ENCODE results near the gene RMND1. TPM values are rescaled to one million over a fixed set of nuclear protein-coding genes. Genes with fewer than 3 reads are reported as not detected.

RMND1 gene
- total RNA-seq, 1 experiment from 2014 or later: 19.3 TPM

- peaks cover 58% of the 10 kb centered on the region for H3K79me2 ChIP-seq (ENCODE audit: low read depth)
- POLR2A ChIA-PET (ENCODE audit: unreplicated experiment): no interaction called here
- no peak overlapping the region for H2AFZ ChIP-seq
- no peak overlapping the region for H3K4me3 ChIP-seq
- H3F3A ChIP-seq (ENCODE audit: insufficient read depth, low read depth): peaks cover 21% of the 10 kb centered on the region
- TF ChIP-seq EZH2 (IDR thresholded peaks at IDR 0.05; ENCODE audit: low read depth): no peak
- TF ChIP-seq CTCF (conservative IDR thresholded peaks at IDR 0.05): no peak
- DNase-seq: no peak
- H4K20me1 ChIP-seq (ENCODE audit: insufficient read depth): no peaks in the 10 kb centered on the region
- BruUV-seq (replicated peaks): no TSS peak
- no peak overlapping the region for H3K27ac ChIP-seq
- CTCF ChIA-PET: no interaction called here
- no peak overlapping the region for H3K4me2 ChIP-seq
- H3K36me3 ChIP-seq (ENCODE audit: low read depth): peaks cover 8% of the 10 kb centered on the region; the same call in 1 of the 2 replicates
- peaks cover 11% of the 10 kb centered on the region for H3K4me1 ChIP-seq (replicated peaks; ENCODE audit: insufficient read depth)
- intact Hi-C loops (cut with micrococcal nuclease; ENCODE audit: unreplicated experiment): loop anchor here (5.0 kb wide), 1 partner anchor 823 kb away; no protein-coding TSS in a partner anchor
- H3K9me3 ChIP-seq (ENCODE audit: insufficient read depth, low read depth): no peaks in the 10 kb centered on the region
- no peaks in the 10 kb centered on the region for H3K9me2 ChIP-seq (ENCODE audit: insufficient read depth)
- no peaks in the 10 kb centered on the region for H3K27me3 ChIP-seq (ENCODE audit: insufficient read depth, low read depth)
These were observed 7.9 kb downstream of the RMND1 start for GRCh38 chr6:151443911-151444621.

GRCh38 chr6:151443454-151443853, 8.5 kb downstream of the RMND1 start:
- Histone ChIP-seq H3K36me3 (ENCODE audit: low read depth) (peaks cover 8% of the 10 kb centered on the region; the same call in 1 of the 2 replicates), H3K4me3 (no peak overlapping the region), H3K27ac (no peak overlapping the region), H3K9me3 (ENCODE audit: insufficient read depth, low read depth) (no peaks in the 10 kb centered on the region), H3K4me2 (no peak overlapping the region), H3F3A (ENCODE audit: insufficient read depth, low read depth) (peaks cover 20% of the 10 kb centered on the region), H4K20me1 (ENCODE audit: insufficient read depth) (no peaks in the 10 kb centered on the region), H3K79me2 (ENCODE audit: low read depth) (peaks cover 55% of the 10 kb centered on the region), H3K9me2 (ENCODE audit: insufficient read depth) (no peaks in the 10 kb centered on the region), H3K4me1 (replicated peaks; ENCODE audit: insufficient read depth) (peaks cover 11% of the 10 kb centered on the region), H2AFZ (no peak overlapping the region), H3K27me3 (ENCODE audit: insufficient read depth, low read depth) (no peaks in the 10 kb centered on the region)
- TF ChIP-seq CTCF (conservative IDR thresholded peaks at IDR 0.05) (no peak), EZH2 (IDR thresholded peaks at IDR 0.05; ENCODE audit: low read depth) (no peak)
- no peak for DNase-seq
- BruUV-seq (replicated peaks): no TSS peak
- CTCF ChIA-PET: no interaction called here
- intact Hi-C loops (cut with micrococcal nuclease; ENCODE audit: unreplicated experiment): loop anchor here (5.0 kb wide), 1 partner anchor 824 kb away; no protein-coding TSS in a partner anchor
- POLR2A ChIA-PET (ENCODE audit: unreplicated experiment): no interaction called here

GRCh38 chr6:151442371-151442770, 9.6 kb downstream of the RMND1 start:
- H3K27ac ChIP-seq: no peak overlapping the region
- no peaks in the 10 kb centered on the region for H3K9me2 ChIP-seq (ENCODE audit: insufficient read depth)
- no peak for DNase-seq
- ChIA-PET CTCF (interaction anchor here (0.6 kb wide), 1 partner anchor 69 kb away, joined by 8 read pairs; no protein-coding TSS in a partner anchor), POLR2A (ENCODE audit: unreplicated experiment) (no interaction called here)
- H3K79me2 ChIP-seq (ENCODE audit: low read depth): peaks cover 48% of the 10 kb centered on the region
- no peak overlapping the region for H3K4me2 ChIP-seq
- no peaks in the 10 kb centered on the region for H3K27me3 ChIP-seq (ENCODE audit: insufficient read depth, low read depth)
- H4K20me1 ChIP-seq (ENCODE audit: insufficient read depth): 0 out of 2 replicates have a peak, but pooled peaks cover 5% of the 10 kb centered on the region
- TF ChIP-seq CTCF (conservative IDR thresholded peaks at IDR 0.05): no peak
- no peak for TF ChIP-seq EZH2 (IDR thresholded peaks at IDR 0.05; ENCODE audit: low read depth)
- peaks cover 20% of the 10 kb centered on the region for H3K4me1 ChIP-seq (replicated peaks; ENCODE audit: insufficient read depth)
- no peak overlapping the region for H3K4me3 ChIP-seq
- peaks cover 21% of the 10 kb centered on the region for H3F3A ChIP-seq (ENCODE audit: insufficient read depth, low read depth)
- H3K9me3 ChIP-seq (ENCODE audit: insufficient read depth, low read depth): no peaks in the 10 kb centered on the region
- peaks cover 8% of the 10 kb centered on the region; the same call in 1 of the 2 replicates for H3K36me3 ChIP-seq (ENCODE audit: low read depth)
- intact Hi-C loops (cut with micrococcal nuclease; ENCODE audit: unreplicated experiment): loop anchor here (5.0 kb wide), 1 partner anchor 825 kb away; no protein-coding TSS in a partner anchor
- H2AFZ ChIP-seq: no peak overlapping the region
- no TSS peak for BruUV-seq (replicated peaks)

Measured in PC-9 (cell line).